ENCODE results near the gene NTM.
"Not testable (repeated sequence)": the region's sequence is repeated elsewhere in the genome, so short reads cannot be mapped to it uniquely, and the experiment has no call there.

The NTM gene

DNA sequence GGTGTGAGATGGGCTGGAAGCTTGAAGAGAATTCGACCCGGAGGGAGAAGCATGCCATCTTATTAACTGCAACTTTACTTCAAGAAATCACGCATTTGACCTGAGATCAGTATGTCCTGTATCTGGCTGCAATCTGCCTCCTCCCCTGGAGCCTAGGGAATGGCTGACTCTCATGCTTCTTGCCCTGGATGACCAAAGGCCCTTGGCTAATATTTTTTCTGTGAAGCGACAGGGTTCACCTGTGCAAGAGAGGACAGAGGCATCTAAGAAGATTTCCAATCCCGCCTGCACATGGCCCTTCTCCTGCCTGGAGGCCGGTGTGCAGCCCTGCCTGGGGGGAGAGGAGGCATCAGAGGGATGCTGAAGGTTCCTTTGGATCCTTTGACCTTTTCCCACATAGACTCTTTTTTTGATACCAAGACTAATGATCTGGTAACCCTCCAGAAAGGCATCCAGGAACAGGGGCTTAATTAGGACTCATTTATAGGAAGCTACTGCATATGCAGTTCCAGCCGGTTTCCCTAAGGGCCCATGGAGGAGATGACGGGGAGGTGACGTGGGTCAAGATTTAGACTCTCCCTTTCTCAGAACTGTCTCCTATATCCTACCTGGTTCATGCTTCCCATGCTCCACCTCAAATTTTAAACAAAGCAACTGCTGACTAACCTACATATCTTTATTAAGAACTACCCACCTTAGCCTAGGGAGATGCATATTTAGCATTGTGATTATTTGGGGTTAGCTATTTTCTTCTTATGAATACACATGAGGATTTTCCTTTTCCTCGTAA lies 50.8 kb downstream of the NTM start:
- no peak for DNase-seq (ENCODE audit: extremely low read depth, low read depth)
- TF ChIP-seq, protein P1, sequence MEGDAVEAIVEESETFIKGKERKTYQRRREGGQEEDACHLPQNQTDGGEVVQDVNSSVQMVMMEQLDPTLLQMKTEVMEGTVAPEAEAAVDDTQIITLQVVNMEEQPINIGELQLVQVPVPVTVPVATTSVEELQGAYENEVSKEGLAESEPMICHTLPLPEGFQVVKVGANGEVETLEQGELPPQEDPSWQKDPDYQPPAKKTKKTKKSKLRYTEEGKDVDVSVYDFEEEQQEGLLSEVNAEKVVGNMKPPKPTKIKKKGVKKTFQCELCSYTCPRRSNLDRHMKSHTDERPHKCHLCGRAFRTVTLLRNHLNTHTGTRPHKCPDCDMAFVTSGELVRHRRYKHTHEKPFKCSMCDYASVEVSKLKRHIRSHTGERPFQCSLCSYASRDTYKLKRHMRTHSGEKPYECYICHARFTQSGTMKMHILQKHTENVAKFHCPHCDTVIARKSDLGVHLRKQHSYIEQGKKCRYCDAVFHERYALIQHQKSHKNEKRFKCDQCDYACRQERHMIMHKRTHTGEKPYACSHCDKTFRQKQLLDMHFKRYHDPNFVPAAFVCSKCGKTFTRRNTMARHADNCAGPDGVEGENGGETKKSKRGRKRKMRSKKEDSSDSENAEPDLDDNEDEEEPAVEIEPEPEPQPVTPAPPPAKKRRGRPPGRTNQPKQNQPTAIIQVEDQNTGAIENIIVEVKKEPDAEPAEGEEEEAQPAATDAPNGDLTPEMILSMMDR (IDR thresholded peaks at IDR 0.05; ENCODE audit: low read depth, low read length) = no peak

DNA sequence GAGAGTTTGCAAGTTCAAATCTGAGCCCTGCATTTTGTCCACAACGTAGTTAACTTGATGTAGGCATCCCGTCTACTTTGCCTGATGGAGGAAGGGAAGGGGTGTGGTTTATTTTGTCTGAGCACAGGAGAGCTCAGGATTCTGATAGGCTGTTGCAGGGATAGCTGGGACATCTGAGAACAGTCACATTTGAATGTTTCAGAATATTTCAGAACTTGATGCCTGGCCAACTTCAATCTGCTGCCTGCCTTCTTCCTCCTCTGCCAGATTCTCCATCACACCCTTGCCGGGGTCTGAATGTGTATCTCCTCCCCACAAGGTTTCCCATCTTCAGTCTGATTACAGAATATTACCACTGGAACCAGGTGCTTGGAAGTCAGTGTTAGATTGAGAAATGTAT lies 51.6 kb downstream of the NTM start:
- DNase-seq (ENCODE audit: extremely low read depth, low read depth) = no peak
- TF ChIP-seq, protein P1 (IDR thresholded peaks at IDR 0.05; ENCODE audit: low read depth, low read length) = no peak

DNA sequence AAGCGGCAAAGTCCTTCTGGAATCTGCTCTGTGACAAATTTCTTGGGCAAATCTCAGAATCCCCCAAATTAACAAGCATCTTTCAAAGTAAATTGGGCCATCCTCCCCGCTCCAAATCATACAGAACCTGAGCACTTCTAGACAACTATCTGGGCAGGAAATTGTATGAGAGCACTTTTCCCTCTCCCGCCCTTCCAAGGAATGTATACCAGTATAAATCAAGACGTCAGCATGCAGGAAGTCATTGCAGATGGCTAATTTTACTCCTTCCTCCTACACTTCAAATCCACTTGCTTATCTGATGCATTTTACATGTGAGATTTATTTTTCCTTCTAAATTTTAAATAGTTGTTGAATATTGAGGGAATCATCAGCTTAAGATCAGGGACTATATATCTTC lies 52.1 kb downstream of the NTM start:
- no peak for DNase-seq (ENCODE audit: extremely low read depth, low read depth)
- TF ChIP-seq, protein P1 (IDR thresholded peaks at IDR 0.05; ENCODE audit: low read depth, low read length) = no peak

DNA sequence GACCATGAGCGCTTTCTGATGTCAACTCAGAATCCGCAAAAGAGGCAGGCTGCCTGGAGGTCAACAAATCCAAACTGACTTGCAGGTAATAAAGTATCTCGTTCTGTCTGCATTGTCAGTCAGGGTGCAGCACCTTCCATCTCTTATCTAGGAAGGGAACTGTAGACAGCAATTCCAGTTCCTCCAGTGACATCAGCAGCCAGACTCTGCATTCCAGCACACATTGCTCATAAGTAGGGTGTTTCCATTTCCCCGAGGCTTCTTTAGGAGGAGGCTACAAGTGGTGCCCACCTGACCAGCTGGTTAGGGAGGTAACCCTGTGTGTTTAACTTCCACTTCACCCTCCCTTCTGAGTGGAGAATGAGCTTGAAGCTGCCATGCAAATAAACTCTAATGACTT lies 53.3 kb downstream of the NTM start:
- TF ChIP-seq, protein P1 (IDR thresholded peaks at IDR 0.05; ENCODE audit: low read depth, low read length) = no peak
- no peak for DNase-seq (ENCODE audit: extremely low read depth, low read depth)

DNA sequence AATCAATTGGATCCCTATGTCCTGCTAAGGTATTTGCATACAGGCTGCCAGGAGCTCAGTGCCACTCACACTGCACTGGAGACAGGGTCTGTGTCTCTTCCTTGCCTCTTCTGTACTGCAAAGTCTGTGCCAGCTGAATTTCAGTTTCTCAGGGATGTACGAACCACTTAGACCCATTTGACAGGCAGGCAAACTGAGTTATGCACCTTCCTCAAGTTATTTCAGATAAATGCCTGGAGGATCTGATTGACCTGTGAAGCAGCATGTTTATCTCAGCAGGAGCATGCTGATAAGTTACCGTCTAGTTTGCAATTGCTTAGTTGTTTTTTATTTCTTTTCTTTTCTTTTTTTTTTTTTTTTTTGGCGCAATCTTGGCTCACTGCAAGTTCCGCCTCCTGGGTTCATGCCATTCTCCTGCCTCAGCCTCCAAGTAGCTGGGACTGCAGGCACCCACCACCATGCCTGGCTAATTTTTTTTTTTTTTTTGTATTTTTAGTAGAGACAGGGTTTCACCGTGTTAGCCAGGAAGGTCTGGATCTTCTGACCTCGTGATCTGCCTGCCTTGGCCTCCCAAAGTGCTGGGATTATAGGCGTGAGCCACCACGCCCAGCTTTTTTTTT lies 54.0 kb downstream of the NTM start:
- not testable (repeated sequence) for DNase-seq (ENCODE audit: extremely low read depth, low read depth)

DNA sequence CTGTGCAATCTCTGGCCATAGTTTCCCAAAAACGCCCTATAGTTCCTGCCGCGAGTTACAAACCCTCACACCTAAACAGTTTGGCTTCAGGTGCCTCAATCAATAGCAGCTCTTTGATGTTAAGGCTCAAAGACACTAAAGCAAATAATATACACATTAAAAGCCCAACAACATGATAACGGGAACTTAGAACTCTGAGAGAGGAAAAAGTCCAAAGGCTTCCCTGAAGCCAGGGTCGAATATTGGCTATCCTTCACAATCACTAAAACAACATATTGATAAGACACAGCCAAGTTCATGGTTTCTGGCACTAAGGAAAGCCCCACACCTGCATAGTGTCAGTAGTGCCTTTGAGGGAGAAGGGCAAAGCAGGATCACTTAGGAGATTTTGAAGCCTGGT lies 54.9 kb downstream of the NTM start:
- DNase-seq (ENCODE audit: extremely low read depth, low read depth) = no peak
- TF ChIP-seq, protein P1 (IDR thresholded peaks at IDR 0.05; ENCODE audit: low read depth, low read length) = no peak

DNA sequence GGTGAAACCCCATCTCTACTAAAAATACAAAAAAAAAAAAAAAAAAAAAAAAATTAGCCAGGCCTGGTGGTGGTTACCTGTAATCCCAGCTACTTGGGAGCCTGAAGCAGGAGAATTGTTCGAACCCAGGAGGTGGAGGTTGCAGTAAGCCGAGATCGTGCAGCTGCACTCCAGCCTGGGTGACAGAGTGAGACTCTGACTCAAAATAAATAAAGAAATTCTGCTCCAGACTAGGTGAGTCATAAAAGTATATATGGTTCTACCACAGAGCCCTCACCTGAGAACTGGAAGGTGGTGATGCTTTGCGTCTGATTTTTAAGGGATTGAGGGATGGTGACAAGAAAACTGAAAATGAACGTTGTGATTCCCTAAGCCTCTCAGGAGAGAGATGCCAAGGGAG lies 58.4 kb downstream of the NTM start:
- TF ChIP-seq, protein P1 (IDR thresholded peaks at IDR 0.05; ENCODE audit: low read depth, low read length) = no peak
- no peak for DNase-seq (ENCODE audit: extremely low read depth, low read depth)

Data from AG09319 (cell line).